Measurements from ENCODE around the gene PLCL2.
"Not testable (repeated sequence)": the region's sequence is repeated elsewhere in the genome, so short reads cannot be mapped to it uniquely, and the experiment has no call there.

Gene PLCL2

DNA sequence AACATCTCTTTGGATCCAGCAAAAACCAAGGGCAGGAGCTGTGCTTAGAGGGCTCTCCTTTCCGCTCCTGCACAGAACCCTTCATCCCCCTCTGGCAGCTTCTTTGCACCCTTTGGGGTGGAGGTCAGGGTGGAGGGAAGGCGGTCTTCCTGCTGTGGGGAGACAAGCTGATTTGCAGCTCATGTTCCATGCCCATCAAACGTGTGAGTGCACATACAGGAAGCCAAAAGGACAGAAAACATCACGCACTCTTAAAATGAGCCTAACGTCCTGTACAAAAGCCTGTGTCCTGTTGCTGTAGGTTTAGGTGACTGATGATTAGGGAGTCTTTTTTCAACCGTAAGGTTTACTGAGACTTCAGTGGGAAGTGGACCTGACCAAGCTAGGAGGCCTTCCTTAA, 195.2 kb downstream of the PLCL2 start:
- DNase-seq: no peak

DNA sequence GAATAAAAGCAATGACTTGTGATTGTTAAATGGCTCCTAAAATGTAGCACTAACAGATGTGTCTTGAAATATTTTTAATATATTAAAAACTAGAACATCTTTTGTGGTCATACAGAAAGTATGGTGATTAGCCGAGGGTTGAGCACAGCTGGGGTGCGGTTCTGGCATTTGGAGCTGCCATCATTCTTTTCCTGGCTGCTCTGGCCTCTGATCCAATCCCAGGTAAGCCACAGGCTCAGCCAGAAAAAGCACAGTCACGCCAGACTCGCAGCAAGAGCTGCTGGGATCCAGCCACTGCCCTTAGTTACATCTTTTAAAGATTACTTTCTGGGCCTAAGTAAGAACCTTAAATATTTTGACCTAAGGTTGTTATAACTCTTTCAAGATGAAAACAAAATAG, 196.8 kb downstream of the PLCL2 start:
- DNase-seq: no peak

DNA sequence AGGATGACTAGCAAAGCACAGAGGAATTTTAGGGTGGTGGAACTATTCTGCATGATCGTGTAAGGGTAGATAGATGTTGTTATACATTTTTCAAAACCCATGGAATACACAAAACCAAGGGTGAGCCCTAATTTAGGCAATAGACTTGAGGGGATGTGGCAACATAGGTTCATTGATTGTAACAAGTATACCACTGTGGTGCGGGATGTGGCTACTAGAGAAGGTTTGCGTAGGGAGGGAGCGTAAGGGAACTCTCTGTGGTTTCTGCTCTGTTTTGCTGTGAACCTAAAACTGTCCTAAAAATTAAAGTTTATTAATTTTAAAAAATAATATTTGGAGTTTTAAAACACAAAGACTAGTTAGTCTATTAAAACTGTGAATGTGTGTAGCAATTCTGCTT, 202.8 kb downstream of the PLCL2 start:
- DNase-seq: peak in 2 of 5 experiments; percentile 45 to 58

DNA sequence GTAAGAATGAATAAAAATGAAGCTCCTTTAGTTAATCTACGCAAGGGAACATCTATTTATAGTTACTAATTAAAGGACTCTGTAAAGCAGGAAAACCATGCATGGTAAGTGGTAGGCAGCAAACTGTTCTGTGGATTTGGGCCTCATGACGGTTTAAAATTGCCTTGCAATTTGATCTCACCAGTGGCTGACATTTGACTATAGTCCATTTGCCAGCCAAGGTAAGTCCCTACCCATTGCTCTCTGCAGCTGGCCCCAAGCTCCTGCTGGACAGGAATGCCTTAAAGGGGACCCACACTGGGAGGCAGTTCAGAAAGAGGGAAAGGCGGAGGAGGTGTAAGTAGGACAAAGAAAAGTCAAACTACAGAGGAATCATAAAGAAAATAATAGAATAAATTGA, 203.3 kb downstream of the PLCL2 start:
- no peak for DNase-seq

DNA sequence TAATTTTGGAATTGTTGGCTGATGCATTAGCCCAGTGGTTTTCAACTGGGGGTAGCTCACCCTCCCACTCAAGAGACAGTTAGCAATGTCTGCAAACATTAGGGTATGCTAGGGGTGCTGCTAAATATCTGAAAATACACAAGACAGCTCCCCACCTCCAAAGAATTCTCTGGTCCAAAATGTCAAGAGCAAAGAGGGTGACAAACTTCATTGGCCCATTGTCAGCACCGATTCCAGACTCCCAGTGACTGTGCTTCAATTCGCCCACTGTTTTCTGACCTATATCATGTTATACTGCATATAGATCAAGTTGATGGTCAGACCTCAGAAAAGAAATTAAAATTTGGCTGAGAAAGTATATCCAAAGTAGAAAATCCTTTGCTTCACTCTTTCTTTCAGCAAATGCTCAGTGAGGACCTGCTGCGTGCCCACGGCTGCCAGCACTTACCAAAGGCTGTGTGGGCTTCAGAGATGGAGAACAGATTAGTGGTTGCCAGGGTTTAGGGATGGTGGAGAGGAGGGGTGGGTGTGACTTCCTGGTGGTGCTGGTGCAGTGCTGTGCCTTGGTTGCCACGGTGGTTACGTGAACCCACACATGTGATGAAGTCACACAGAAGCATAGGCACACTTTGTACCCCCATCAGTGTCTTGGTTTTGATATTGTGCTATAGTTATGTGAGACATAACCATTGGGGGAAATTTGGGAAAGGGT, 204.0 kb downstream of the PLCL2 start:
- peak in 2 of 5 experiments; percentile 72 to 88 for DNase-seq

DNA sequence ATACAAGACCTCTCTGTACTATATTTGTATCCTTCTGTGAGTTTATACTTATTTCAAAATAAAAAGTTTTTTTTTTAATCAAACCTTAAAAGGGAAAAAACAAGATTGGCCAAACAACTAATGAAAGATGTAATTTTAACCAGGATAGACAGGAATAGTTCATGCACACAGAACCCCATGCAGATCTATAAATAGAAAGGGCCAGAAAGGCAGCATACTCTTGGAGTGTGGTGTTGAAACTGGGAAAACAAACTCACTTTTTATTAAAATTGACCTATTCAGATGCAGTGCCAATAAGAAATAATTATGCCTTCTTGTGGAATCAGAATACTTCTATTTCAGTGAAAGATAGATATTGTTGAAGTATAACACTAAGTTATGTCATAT, 204.6 kb downstream of the PLCL2 start:
- no peak for DNase-seq

DNA sequence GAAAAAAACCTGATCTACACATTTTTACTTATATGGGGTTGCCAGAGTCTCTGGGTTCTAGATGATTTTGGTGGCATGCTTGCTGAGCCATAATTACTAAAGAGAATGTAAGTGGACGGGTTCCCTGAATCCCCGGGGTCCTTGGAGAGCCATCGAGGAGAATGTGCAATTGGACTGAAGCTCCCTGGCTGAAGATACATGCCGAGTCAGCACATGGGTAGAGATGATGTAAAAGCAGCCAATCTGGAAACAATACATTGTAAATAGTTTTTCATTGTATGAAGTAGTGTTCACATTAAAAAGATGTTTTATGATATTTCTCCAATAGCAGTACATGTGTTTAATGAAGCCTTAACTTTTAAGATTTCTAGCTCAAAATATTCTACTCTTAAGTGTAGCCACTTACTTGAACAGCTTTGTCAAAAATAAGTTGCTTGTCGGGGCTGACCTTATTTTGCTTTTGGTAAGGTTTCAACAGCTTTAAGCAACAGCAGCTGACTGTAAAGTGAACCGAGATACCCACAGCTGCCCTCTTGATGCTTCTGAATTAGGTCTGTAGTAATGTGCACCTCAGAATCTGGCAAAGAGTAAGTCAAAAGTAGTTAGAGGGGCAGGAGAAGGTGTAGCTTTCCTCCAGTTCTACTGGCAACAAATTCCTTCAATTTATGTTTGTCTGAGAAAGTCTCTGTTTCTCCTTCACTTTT, 205.7 kb downstream of the PLCL2 start:
- DNase-seq: no peak

DNA sequence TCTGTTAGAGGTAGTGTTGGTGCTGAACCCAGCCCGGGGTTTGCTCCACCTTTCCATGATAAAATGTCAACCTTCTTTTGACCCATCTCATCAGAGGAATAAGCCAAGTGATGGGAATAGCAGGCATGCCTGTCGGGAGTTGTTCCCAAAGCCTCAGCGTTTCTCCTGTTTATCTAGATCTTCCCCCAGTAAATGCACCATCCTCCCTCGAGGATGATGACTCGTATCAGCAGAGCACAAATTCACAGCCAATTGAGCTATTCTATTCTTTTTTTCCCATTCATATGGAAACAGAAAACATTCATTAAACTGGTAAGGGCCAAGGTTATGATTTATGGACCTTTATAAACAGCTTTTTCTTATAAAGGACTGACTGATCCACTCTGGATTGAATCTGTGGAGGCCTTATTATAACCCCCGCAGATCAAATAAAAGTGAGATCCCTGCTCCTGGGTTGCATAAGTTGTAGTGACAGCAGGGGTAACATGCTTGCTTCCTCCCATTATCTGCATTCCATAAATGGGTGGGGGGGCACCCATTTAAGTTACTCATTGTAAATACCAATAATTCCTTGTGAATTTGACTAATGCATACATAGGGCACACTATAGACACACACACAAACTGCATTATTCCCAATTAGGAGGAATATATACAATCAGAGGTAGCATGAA, 207.3 kb downstream of the PLCL2 start:
- no peak for DNase-seq

DNA sequence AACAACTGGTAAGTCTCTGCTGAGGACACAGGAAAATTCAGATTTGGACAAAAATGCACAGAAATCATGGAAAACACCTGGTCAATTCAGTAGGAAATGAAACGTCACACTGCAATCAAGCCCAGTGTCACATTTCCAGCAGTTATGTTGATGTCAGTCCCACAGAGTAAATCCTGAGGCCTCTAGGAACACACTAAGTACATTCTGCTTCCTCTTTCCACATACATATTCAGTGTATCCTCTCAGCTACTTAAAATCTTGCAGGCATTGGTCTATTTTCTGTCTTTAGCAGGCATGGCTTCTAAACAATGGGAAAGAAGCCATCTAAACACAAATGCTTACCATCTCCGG, 207.8 kb downstream of the PLCL2 start:
- DNase-seq: no peak

DNA sequence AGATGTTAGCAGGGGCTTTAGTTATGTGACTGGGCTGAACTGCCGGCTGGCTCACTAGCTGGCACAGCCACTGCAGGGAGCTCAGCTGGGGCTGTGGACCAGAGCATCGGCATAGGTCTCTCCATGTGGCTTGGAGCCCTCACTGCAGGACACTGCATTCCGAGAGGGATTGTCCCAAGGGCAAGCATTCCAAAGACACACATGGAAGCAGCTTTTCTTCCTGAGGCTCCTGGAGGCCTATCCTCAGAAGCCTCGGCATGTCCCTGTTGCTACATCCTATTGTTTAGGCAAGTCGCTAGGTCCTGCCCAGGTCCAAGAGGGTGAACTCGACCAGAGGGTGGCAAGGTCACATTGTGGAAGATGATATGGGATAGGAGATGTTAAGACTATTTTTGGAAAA, 209.8 kb downstream of the PLCL2 start:
- no peak for DNase-seq

DNA sequence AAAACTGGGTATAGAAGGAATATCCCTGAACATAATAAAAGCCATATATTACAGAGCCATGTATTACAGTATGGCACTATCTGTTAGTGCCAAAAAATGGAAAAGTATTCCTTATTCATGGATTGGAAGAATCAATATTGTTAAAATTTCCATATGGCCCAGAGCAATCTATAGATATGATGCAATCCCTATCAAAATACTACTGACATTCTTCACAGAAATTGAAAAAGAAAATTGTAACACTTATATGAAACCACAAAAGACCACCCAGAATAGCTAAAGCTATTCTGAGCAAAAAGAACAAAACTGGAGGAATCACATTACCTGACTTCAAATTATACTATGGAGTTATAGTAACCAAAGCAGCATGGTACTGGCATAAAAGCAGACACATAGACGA, 218.8 kb downstream of the PLCL2 start:
- DNase-seq: no peak

DNA sequence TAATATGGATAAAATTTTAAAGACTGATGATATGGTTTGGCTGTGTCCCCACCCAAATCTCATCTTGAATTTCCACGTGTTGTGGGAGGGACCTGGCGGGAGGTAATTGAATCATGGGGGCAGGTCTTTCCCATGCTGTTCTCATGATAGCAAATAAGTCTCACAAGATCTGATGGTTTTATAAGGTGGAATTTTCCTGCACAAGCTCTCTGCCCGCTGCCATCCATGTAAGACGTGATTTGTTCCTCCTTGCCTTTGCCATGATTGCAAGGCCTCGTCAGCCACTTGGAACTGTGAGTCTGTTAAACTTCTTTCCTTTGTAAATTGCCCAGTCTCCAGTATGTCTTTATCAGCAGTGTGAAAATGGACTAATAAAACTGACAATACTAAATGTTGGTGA, 222.0 kb downstream of the PLCL2 start:
- DNase-seq: not testable (repeated sequence)

DNA sequence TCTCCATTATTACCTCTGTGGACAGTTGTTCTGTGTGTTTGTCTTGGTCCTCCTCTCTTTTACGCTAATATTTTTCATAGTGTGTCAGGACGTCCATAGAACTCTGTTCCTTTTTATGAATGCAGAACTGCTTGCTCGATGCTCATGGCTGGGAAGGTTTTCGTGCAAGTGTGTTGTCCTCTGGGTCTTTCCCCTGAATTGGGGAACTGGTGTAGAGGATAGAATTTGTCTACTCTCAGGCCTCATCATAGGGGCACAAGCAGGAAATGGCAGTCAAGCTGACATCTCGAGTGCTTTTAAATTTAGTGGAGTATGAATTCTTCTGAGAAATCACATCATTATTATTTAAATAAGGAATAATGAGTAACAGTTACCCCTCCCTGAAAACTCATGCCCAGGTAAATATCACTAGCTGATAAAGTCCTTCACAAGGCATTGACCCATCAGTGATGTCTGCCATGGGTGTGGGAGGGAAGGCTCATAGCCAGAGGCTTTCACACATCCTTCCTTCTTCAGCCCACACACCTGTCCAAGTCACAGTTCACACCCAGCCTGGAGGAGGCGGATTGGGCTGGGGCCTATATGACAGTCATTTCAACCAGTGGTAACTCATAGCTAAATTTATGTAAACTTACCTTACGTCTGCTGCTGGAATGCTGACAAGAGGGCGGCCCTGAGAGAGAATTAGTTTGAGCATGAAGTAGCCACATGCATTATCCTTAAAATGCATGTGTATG, 226.1 kb downstream of the PLCL2 start:
- no peak for DNase-seq

DNA sequence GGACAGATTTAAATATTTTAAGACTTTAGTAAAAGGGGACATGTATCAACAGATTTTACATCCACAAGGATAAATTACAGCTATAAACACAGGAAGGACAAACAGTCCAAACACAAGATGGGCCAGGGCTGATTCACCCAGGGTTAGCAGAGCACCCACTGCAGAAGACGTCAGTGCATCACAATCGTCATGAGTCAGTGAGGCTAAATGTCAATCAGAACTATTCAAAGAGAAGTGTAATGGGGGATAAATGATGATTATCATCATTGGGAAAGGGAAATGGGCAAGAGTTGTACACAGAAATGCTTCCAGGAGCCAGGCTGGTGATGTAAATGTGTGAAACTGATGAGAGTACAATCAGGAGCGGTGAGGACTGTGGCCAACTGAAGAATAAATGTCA, 226.8 kb downstream of the PLCL2 start:
- no peak for DNase-seq

DNA sequence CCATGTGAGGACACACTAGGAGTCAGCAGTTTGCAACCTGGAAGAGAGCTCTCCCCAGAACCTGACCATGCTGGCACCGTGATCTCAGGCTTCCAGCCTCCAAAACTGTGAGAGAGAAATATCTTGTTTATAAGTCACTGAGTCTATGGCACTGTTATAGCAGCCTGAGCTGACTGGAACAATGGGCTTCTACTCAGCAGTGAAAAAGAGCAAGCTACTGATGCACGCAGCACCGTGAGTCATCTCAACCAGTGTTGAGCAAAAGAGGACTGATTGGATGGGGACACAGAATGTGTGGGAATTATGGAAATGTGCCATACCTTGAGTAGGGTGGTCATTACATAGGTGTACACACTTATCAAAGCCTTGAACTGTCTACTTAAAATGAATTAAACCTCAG, 230.4 kb downstream of the PLCL2 start:
- no peak for DNase-seq

DNA sequence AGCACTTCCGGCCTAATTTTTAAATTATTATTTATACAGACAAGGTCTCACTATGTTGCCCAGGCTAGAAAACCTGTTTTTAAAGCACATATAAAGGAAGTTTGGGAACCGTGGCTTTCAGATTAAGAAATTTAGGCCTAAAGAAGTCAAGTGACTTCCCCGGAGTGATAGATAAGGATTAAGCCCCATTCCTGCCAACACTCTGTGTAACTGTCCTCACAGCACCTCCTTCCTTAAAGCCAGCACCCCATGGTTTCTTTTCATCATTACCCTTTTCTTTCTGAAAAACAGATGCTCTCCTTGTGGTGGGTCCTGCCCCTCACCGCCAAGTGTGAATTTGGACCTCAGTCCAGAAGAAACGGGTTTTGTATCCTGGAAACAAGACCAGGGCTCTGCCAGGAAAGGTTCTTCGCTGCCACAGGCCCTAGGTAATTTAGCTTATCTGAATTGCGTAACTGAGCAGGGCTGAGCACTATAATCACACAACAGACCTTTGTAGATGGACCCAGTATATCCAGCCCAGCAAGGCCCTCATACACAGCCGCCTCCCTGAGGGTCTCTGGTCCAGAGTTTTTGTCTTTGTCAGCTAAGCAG, 231.3 kb downstream of the PLCL2 start:
- DNase-seq: no peak

DNA sequence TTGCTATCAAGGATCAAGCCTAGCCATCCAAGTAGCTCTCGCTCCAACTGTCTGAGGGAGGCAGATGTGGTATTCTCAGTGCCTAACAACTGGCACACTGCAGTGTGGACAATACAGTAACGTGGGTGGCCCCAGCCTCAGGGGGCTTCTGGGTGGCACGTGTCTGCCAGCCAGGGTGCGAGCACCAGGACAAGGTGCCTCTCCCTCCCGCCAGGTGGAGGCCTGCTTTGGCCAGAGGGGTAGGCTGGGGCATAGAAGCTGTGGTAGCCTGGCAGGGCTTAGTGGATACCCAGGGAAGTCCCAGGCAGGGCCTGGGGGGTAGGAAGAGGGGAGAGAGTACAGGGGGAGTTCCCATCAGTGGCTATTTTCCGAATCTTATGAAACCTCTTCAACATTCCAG, 234.0 kb downstream of the PLCL2 start:
- DNase-seq: no peak

DNA sequence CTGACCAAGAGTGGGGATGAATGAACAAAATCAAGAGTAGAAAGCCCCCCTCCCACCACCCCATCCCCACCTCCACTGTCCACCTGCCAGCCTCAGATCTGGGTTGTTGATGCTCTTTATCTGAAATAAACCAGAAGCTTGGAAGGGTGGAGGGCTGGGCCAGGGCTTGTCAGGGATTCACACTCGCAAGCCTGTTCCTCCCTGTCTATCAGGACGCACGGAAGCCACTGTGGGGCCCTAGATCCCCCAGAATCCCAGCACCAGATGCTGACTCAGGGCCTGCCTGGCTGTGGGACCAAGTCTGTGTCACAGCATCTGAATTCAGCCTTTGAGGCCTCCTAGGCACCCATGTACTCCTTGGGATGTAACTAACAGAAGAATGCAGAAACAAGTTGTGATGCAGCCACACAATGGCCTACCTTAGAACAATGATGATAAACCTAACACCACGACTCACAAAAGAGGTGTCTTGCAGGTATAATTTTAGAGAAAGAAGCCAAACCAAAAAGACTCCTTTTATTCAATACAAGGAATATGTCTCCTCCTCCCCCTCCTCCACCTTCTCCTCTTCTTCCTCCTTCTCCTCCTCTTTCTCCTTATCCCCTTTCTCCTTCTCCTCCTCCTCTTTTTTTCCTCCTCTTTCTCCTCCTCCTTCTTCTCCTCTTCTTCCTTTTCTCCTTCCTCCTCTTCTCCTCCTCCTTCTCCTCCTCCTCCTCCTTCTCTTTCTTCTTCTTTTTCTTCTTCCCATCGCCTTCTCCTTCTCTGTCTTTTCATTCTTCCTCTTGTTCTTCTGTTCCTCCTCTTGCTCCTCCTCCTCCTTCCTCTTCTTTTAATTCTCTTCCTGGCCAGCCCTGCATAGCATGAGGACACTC, 234.7 kb downstream of the PLCL2 start:
- DNase-seq: no peak

DNA sequence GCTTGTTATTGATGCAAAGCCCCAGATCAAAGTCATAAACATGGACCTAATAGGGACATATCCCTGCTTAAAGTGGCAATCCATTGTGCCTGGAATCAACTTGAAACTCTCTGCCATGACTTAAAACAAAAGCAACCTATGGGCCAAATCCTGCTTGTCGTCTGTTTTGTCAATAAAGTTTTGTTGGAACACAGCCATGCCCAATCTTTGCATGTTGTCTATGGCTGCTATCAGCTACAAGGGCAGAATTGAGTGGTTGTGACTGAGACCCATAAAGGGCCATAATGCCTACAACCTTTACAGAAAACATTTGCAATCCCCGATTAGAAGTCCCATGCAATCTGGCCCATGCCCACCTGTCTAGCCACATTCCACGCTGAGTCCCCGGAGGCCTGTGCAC, 235.4 kb downstream of the PLCL2 start:
- no peak for DNase-seq

DNA sequence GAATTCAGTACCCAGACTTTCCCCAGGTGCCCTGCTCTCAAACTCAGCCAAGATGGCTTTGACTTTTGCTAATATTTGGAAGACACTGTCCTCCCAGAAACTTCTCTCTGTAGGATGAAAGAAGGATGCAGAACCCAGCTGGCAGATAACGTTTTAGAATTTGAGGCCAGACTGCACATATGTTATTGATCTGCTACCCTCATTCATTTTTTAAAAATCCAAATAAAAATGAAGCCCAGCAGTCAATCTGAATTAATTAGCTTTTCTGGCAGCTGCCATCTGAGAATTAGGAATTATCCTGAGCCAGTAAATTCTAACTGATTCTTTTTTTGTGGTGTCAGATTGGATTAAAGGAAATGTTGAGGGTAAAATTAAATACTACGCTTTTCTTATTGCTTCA, 236.6 kb downstream of the PLCL2 start:
- DNase-seq: no peak

DNA sequence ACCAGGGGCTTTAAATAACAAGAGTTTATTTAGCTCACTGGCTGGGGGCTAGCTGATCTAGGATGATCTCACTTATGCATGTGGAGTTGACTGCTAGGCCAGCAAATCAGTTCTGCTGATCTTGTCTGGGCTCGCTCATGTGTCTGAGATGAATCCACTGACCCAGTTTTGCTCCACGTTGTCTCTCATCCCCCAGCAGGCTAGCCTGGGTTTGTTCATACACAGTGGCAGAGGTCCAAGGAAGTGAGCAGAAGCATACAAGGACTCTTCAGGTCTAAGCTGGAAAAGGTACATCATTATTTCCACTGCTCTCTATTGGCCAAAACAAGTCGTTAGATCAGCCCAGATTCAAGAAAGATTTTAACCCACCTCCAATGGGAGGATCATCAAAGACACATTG, 238.0 kb downstream of the PLCL2 start:
- no peak for DNase-seq
